Parathyroid adenoma (tissue), 2 donors: ENCODE results near the gene PLXNA2.

Source experiments
- H2AFZ ChIP-seq: fragments of 300-600 bp; sonication (generic); one replicate; pipeline ENCODE4 v1.7.0; 2017; ENCODE audit warnings: antibody characterized with exemption, mild to moderate bottlenecking
- H3K27ac ChIP-seq: fragments of 300-600 bp; sonication (generic); one replicate; pipeline ENCODE4 v1.7.0; 2017
- H3K27me3 ChIP-seq: fragments of 300-600 bp; sonication (generic); one replicate; pipeline ENCODE4 v1.7.0; 2017; ENCODE audit warnings: low read length; ENCODE audit not compliant: control insufficient read depth, insufficient read depth
- H3K36me3 ChIP-seq: fragments of 300-600 bp; sonication (generic); one replicate; pipeline ENCODE4 v1.7.0; 2017; ENCODE audit warnings: low read length; ENCODE audit not compliant: control insufficient read depth, insufficient read depth
- H3K4me1 ChIP-seq: fragments of 300-600 bp; sonication (generic); one replicate; pipeline ENCODE4 v1.7.0; 2017; ENCODE audit warnings: control low read depth
- H3K4me2 ChIP-seq: fragments of 300-600 bp; sonication (generic); one replicate; pipeline ENCODE4 v1.7.0; 2017; ENCODE audit warnings: low read length
- H3K4me3 ChIP-seq: fragments of 300-600 bp; sonication (generic); one replicate; pipeline ENCODE4 v1.7.0; 2017; ENCODE audit warnings: low read depth, low read length
- H3K79me2 ChIP-seq: fragments of 300-600 bp; sonication (generic); one replicate; pipeline ENCODE4 v1.7.0; 2017; ENCODE audit warnings: control low read depth
- H3K9ac ChIP-seq: fragments of 300-600 bp; sonication (generic); one replicate; pipeline ENCODE4 v1.7.0; 2017; ENCODE audit warnings: mild to moderate bottlenecking
- H3K9me3 ChIP-seq: fragments of 300-600 bp; sonication (generic); one replicate; pipeline ENCODE4 v1.7.0; 2017; ENCODE audit warnings: low read length; ENCODE audit not compliant: control insufficient read depth
- TF ChIP-seq, protein P1 (sequence below): fragments of 300-600 bp; sonication (generic); IDR thresholded peaks from one replicate; pipeline ENCODE4 v1.7.0; 2017; ENCODE audit warnings: antibody characterized with exemption, mild to moderate bottlenecking
- donor health status: primary hyperparathyroidism.

Gene PLXNA2

GRCh38 chr1:208162903-208163302 lies 81.3 kb downstream of the PLXNA2 start:
- Histone ChIP-seq H3K9me3 (no peaks in the 10 kb centered on the region), H3K27ac (no peak overlapping the region), H3K36me3 (no peaks in the 10 kb centered on the region), H3K4me2 (no peak overlapping the region), H3K4me1 (no peaks in the 10 kb centered on the region), H3K9ac (no peak overlapping the region), H3K4me3 (no peak overlapping the region), H3K27me3 (no peaks in the 10 kb centered on the region), H3K79me2 (no peaks in the 10 kb centered on the region), H2AFZ (no peak overlapping the region)
- TF ChIP-seq, protein P1, sequence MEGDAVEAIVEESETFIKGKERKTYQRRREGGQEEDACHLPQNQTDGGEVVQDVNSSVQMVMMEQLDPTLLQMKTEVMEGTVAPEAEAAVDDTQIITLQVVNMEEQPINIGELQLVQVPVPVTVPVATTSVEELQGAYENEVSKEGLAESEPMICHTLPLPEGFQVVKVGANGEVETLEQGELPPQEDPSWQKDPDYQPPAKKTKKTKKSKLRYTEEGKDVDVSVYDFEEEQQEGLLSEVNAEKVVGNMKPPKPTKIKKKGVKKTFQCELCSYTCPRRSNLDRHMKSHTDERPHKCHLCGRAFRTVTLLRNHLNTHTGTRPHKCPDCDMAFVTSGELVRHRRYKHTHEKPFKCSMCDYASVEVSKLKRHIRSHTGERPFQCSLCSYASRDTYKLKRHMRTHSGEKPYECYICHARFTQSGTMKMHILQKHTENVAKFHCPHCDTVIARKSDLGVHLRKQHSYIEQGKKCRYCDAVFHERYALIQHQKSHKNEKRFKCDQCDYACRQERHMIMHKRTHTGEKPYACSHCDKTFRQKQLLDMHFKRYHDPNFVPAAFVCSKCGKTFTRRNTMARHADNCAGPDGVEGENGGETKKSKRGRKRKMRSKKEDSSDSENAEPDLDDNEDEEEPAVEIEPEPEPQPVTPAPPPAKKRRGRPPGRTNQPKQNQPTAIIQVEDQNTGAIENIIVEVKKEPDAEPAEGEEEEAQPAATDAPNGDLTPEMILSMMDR, result no peak

DNA sequence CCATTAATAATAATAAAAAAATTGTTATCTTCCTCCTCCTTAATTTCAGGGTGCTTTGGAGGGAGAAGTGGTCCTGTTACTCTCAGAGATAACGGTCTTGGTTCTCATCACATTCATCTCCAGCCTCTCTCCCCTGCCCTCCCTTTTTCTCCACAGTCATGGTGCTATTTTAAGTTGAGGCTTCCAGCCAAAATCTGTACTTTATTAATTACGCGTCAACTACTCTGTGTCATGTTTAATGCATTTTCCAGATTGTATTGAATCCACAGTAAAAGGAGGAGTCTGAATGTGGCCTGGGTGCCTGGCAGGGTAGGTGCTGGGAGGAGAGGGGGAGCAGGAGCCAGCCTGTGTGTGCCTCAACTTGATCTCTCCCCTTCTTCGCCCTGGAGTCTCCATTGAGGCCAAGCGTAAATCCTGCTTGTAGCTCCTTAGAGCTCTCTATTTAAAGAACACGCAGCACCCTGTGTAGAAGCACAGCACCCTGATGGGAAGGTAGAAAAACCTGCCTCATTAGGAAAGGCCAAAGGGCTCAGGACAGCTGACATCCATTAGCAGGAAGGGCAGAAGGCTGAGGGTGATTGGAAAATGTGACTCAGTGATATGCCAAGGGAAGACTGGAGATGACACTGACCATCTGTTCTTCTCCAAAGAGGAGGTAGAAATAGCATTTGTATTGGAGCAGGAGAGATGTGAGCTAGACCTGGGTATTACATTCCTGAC lies 82.4 kb downstream of the PLXNA2 start:
- no peak overlapping the region for H3K9ac ChIP-seq
- no peaks in the 10 kb centered on the region for H3K9me3 ChIP-seq
- H3K27me3 ChIP-seq, result no peaks in the 10 kb centered on the region
- no peaks in the 10 kb centered on the region for H3K79me2 ChIP-seq
- H3K27ac ChIP-seq, result no peak overlapping the region
- TF ChIP-seq, protein P1, result no peak
- no peaks in the 10 kb centered on the region for H3K36me3 ChIP-seq
- no peak overlapping the region for H3K4me2 ChIP-seq
- no peak overlapping the region for H2AFZ ChIP-seq
- no peaks in the 10 kb centered on the region for H3K4me1 ChIP-seq
- H3K4me3 ChIP-seq, result no peak overlapping the region

DNA sequence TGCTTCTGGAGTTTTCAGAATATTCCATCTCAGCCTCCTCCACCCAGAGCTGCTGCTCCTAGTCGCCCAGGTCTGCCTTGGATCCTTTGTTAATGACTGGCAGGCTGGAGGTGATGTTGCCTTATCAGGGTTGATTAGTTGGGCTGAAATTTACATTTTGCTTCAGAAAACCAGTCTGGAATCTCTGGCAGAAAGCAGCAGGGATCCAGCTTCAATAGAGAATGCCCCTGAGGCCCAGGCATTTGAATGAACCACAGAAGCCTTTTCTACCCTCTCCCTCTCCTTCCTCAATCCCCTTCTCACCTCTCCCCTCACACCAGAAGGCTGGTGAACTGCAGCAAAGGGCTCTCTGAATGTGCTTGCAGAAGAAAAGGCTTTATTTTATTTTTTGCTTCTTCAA lies 83.2 kb downstream of the PLXNA2 start:
- no peaks in the 10 kb centered on the region for H3K4me1 ChIP-seq
- no peak overlapping the region for H3K9ac ChIP-seq
- no peak overlapping the region for H3K27ac ChIP-seq
- H3K4me2 ChIP-seq, result no peak overlapping the region
- no peaks in the 10 kb centered on the region for H3K27me3 ChIP-seq
- H3K9me3 ChIP-seq, result no peaks in the 10 kb centered on the region
- no peaks in the 10 kb centered on the region for H3K36me3 ChIP-seq
- TF ChIP-seq, protein P1, result no peak
- H3K79me2 ChIP-seq, result no peaks in the 10 kb centered on the region
- H2AFZ ChIP-seq, result no peak overlapping the region
- H3K4me3 ChIP-seq, result no peak overlapping the region

- Histone ChIP-seq H2AFZ (no peak overlapping the region), H3K27me3 (no peaks in the 10 kb centered on the region), H3K36me3 (no peaks in the 10 kb centered on the region), H3K27ac (no peak overlapping the region), H3K9ac (no peak overlapping the region), H3K79me2 (no peaks in the 10 kb centered on the region), H3K4me3 (no peak overlapping the region), H3K9me3 (no peaks in the 10 kb centered on the region), H3K4me2 (no peak overlapping the region), H3K4me1 (no peaks in the 10 kb centered on the region)
- TF ChIP-seq, protein P1, result no peak
Observed at GRCh38 chr1:208160259-208160819, 83.8 kb downstream of the PLXNA2 start.
